H9 (cell line): ENCODE measurements around the gene ARHGEF10L. TPM values are rescaled to one million over a fixed set of nuclear protein-coding genes. Genes with fewer than 3 reads are reported as not detected.

Experiments used
- DNase-seq: peaks from one replicate; pipeline ENCODE4 v3.0.0-alpha.2; 2017
- H2AFZ ChIP-seq: one replicate; pipeline ENCODE4 v1.6.1; 2013; ENCODE audit warnings: mild to moderate bottlenecking, low read length, control low read depth, moderate library complexity
- H2AK5ac ChIP-seq: 2 replicates; pipeline ENCODE4 v1.6.1; 2013; ENCODE audit warnings: low read length, control low read depth, mixed read lengths; ENCODE audit not compliant: insufficient read length
- H2BK120ac ChIP-seq: one replicate; pipeline ENCODE4 v1.6.1; 2013; ENCODE audit warnings: low read depth, mild to moderate bottlenecking, low read length, control low read depth, inconsistent platforms; ENCODE audit not compliant: poor library complexity, severe bottlenecking
- H2BK12ac ChIP-seq: 2 replicates; pipeline ENCODE4 v1.6.1; 2013; ENCODE audit warnings: low read length, control low read depth, mixed read lengths, low read depth; ENCODE audit not compliant: insufficient read length
- H2BK15ac ChIP-seq: 2 replicates; pipeline ENCODE4 v1.6.1; 2013; ENCODE audit warnings: low read depth, low read length, control low read depth
- H2BK20ac ChIP-seq: one replicate; pipeline ENCODE4 v1.6.1; 2013; ENCODE audit warnings: low read depth, mild to moderate bottlenecking, low read length, control low read depth, inconsistent platforms; ENCODE audit not compliant: poor library complexity, severe bottlenecking
- H2BK5ac ChIP-seq: 2 replicates; pipeline ENCODE4 v1.6.1; 2013; ENCODE audit warnings: low read length, control low read depth, mixed read lengths; ENCODE audit not compliant: insufficient read length
- H3K14ac ChIP-seq: 2 replicates; pipeline ENCODE4 v1.6.1; 2013; ENCODE audit warnings: low read length, control low read depth; ENCODE audit not compliant: insufficient read depth
- H3K18ac ChIP-seq: 2 replicates; pipeline ENCODE4 v1.6.1; 2013; ENCODE audit warnings: low read depth, mild to moderate bottlenecking, mixed read lengths, low read length, control low read depth; ENCODE audit not compliant: insufficient read length
- H3K23ac ChIP-seq: 2 replicates; pipeline ENCODE4 v1.6.1; 2013; ENCODE audit warnings: low read length, control low read depth, mixed read lengths, low read depth; ENCODE audit not compliant: insufficient read length
- H3K23me2 ChIP-seq: 2 replicates; pipeline ENCODE4 v1.6.1; 2013; ENCODE audit warnings: low read depth, mild to moderate bottlenecking, mixed read lengths, low read length, control low read depth; ENCODE audit not compliant: insufficient read length, poor library complexity, severe bottlenecking
- H3K27ac ChIP-seq: 2 replicates; pipeline ENCODE4 v1.5.1; 2013; ENCODE audit warnings: low read length, control low read depth, mixed read lengths, low read depth; ENCODE audit not compliant: insufficient read length
- H3K27me3 ChIP-seq: 2 replicates; pipeline ENCODE4 v1.6.1; 2013; ENCODE audit warnings: low read length, control low read depth, inconsistent platforms; ENCODE audit not compliant: insufficient read depth
- H3K4ac ChIP-seq: 2 replicates; pipeline ENCODE4 v1.6.1; 2013; ENCODE audit warnings: low read depth, mild to moderate bottlenecking, control low read depth, inconsistent platforms, low read length, moderate library complexity
- H3K4me1 ChIP-seq: 2 replicates; pipeline ENCODE4 v1.6.1; 2013; ENCODE audit warnings: low read length, control low read depth, inconsistent platforms; ENCODE audit not compliant: insufficient read depth
- H3K4me2 ChIP-seq: 2 replicates; pipeline ENCODE4 v1.6.1; 2013; ENCODE audit warnings: low read length, control low read depth, mixed read lengths; ENCODE audit not compliant: insufficient read length, insufficient read depth
- H3K56ac ChIP-seq: 2 replicates; pipeline ENCODE4 v1.6.1; 2013; ENCODE audit warnings: low read depth, mild to moderate bottlenecking, mixed read lengths, low read length, control low read depth; ENCODE audit not compliant: insufficient read length
- H3K79me1 ChIP-seq: 2 replicates; pipeline ENCODE4 v1.6.1; 2013; ENCODE audit warnings: low read depth, mild to moderate bottlenecking, moderate library complexity, low read length, control low read depth, inconsistent platforms; ENCODE audit not compliant: insufficient read depth, poor library complexity, severe bottlenecking
- H3K79me2 ChIP-seq: 2 replicates; pipeline ENCODE4 v1.6.1; 2013; ENCODE audit warnings: low read length, control low read depth, inconsistent platforms; ENCODE audit not compliant: insufficient read depth
- H3K9ac ChIP-seq: 2 replicates; pipeline ENCODE4 v1.6.1; 2013; ENCODE audit warnings: low read length, control low read depth, mixed read lengths; ENCODE audit not compliant: insufficient read length; ENCODE audit errors: extremely low read depth
- H3K9me3 ChIP-seq: one replicate; pipeline ENCODE4 v1.6.1; 2013; ENCODE audit warnings: low read depth, low read length, inconsistent platforms; ENCODE audit not compliant: control insufficient read depth
- H3T11ph ChIP-seq: one replicate; pipeline ENCODE4 v1.6.1; 2013; ENCODE audit warnings: mild to moderate bottlenecking, low read length, control low read depth, inconsistent platforms
- H4K20me1 ChIP-seq: one replicate; pipeline ENCODE4 v1.6.1; 2013; ENCODE audit not compliant: control insufficient read depth, insufficient read length, insufficient read depth
- H4K5ac ChIP-seq: 2 replicates; pipeline ENCODE4 v1.6.1; 2013; ENCODE audit warnings: low read depth, mild to moderate bottlenecking, mixed read lengths, low read length, control low read depth; ENCODE audit not compliant: insufficient read length
- H4K8ac ChIP-seq: replicated peaks from 2 replicates; pipeline ENCODE4 v1.6.1; 2013; ENCODE audit warnings: low read length, control low read depth, mixed read lengths, low read depth; ENCODE audit not compliant: insufficient read length
- H4K91ac ChIP-seq: 2 replicates; pipeline ENCODE4 v1.6.1; 2013; ENCODE audit warnings: low read depth, mild to moderate bottlenecking, moderate library complexity, mixed read lengths, low read length, control low read depth; ENCODE audit not compliant: insufficient read length
- H3K27ac Mint-ChIP-seq, 3 experiments: 2 replicates in 2 of 3; 3 replicates in 1 of 3; pipeline ENCODE4 v1.8.0; 2020 to 2021; ENCODE audit warnings: mixed read lengths in 3 of 3, mild to moderate bottlenecking in 1 of 3, moderate library complexity in 1 of 3
- H3K27me3 Mint-ChIP-seq: 2 replicates; pipeline ENCODE4 v1.8.0; 2021; ENCODE audit warnings: low read depth, mild to moderate bottlenecking, moderate library complexity, mixed read lengths
- H3K36me3 Mint-ChIP-seq, 3 experiments: 2 replicates in 2 of 3; 3 replicates in 1 of 3; pipeline ENCODE4 v1.8.0; 2020 to 2021; ENCODE audit warnings: low read depth in 3 of 3, mixed read lengths in 3 of 3; ENCODE audit not compliant: insufficient read depth in 1 of 3
- H3K4me1 Mint-ChIP-seq, 2 experiments: 2 replicates each; pipeline ENCODE4 v1.8.0; 2020; ENCODE audit warnings: mixed read lengths in 2 of 2
- H3K4me3 Mint-ChIP-seq, 2 experiments: 2 replicates in 1 of 2; 3 replicates in 1 of 2; pipeline ENCODE4 v1.8.0; 2020 to 2021; ENCODE audit warnings: mild to moderate bottlenecking in 2 of 2, mixed read lengths in 2 of 2, moderate library complexity in 1 of 2
- H3K9me3 Mint-ChIP-seq, 2 experiments: 2 replicates in 1 of 2; 3 replicates in 1 of 2; pipeline ENCODE4 v1.8.0; 2020; ENCODE audit warnings: mild to moderate bottlenecking in 2 of 2, mixed read lengths in 2 of 2, moderate library complexity in 1 of 2
- CTCF ChIP-seq: fragments of 200-600 bp; sonication (generic); conservative IDR thresholded peaks from 3 replicates; pipeline ENCODE4 v1.8.0; 2021; ENCODE audit warnings: antibody characterized with exemption, mild to moderate bottlenecking
- WGBS: extraction: QIAGEN DNeasy Blood & Tissue Kit; methylation state at CpG from one replicate; pipeline ENCODE4 v1.1.7; 2013; ENCODE audit warnings: missing lambda C conversion rate, low lambda C conversion rate, mixed read lengths; ENCODE audit not compliant: insufficient read length; ENCODE audit errors: extremely low coverage; 5-methylcytosine and 5-hydroxymethylcytosine counted together
- total RNA-seq: library from RNA; stranded (reverse); gene quantifications from 2 replicates; pipeline ENCODE4 v1.2.1, GENCODE V29; 2021

ARHGEF10L gene
- total RNA-seq, 1 experiment from 2014 or later, result 20.2 TPM

GRCh38 chr1:17594690-17595601 is 55.4 kb downstream of the ARHGEF10L start:
- H2BK12ac ChIP-seq, result no peak overlapping the region
- no peak overlapping the region for H2BK5ac ChIP-seq
- no peaks in the 10 kb centered on the region for H3K27me3 Mint-ChIP-seq
- H3K9me3 ChIP-seq, result no peaks in the 10 kb centered on the region
- no peaks in the 10 kb centered on the region for H3K23me2 ChIP-seq
- H3K14ac ChIP-seq, result no peak overlapping the region
- peaks cover 3 to 40% (median 30%) of the 10 kb centered on the region in 3 experiments; a peak in 5 of 7 replicates for H3K36me3 Mint-ChIP-seq
- H3K27ac ChIP-seq, result no peak overlapping the region
- H3K56ac ChIP-seq, result no peak overlapping the region
- WGBS, result no CpG with 5 or more reads among the region's 8 CpGs
- no peak overlapping the region for H3K4me3 Mint-ChIP-seq
- no peak overlapping the region for H2BK20ac ChIP-seq
- H4K91ac ChIP-seq, result no peak overlapping the region
- H3K23ac ChIP-seq, result no peak overlapping the region
- H3K79me1 ChIP-seq, result no peaks in the 10 kb centered on the region
- no peak overlapping the region for H2BK15ac ChIP-seq
- no peak overlapping the region for H3K18ac ChIP-seq
- no peaks in the 10 kb centered on the region for H3K4me1 ChIP-seq
- no peak overlapping the region for H3K9ac ChIP-seq
- no peak overlapping the region for H3K4ac ChIP-seq
- DNase-seq, result no peak
- H2BK120ac ChIP-seq, result no peak overlapping the region
- H4K8ac ChIP-seq, result no peak overlapping the region
- no peaks in the 10 kb centered on the region for H3K9me3 Mint-ChIP-seq
- no peaks in the 10 kb centered on the region for H4K20me1 ChIP-seq
- no peak for TF ChIP-seq CTCF
- H3K4me2 ChIP-seq, result no peak overlapping the region
- no peak overlapping the region for H4K5ac ChIP-seq
- no peaks in the 10 kb centered on the region for H3K79me2 ChIP-seq
- H2AFZ ChIP-seq, result no peak overlapping the region
- no peaks in the 10 kb centered on the region for H3K27me3 ChIP-seq
- H2AK5ac ChIP-seq, result no peak overlapping the region
- H3T11ph ChIP-seq, result no peak overlapping the region
- peaks cover 6 to 8% of the 10 kb centered on the region in 2 experiments; a peak in 3 of 4 replicates for H3K4me1 Mint-ChIP-seq
- no peak overlapping the region for H3K27ac Mint-ChIP-seq
